KBM-7 (cell line): ENCODE results near the gene SEMA6D.

Experiments used
- DNase-seq: peaks from one replicate; pipeline ENCODE4 v3.0.0-alpha.2; 2015
- in situ Hi-C: fragments of 300-500 bp; cut with MboI; formaldehyde crosslinking; loops from 2 replicates; pipeline ENCODE4 v1.14.3; 2020; ENCODE audit warnings: low sequenced_read_pairs, low pct_unique_long_range_greater_than_20kb, mixed read lengths

SEMA6D gene

GRCh38 chr15:47768735-47769134 lies 51.4 kb downstream of the SEMA6D start:
- no peak for DNase-seq
- in situ Hi-C loops: no loop called here

GRCh38 chr15:47769166-47769565 lies 51.9 kb downstream of the SEMA6D start:
- in situ Hi-C loops: no loop called here
- DNase-seq: no peak

- in situ Hi-C loops: no loop called here
- DNase-seq: no peak
Measured at GRCh38 chr15:47773143-47773542, 55.8 kb downstream of the SEMA6D start.

GRCh38 chr15:47778263-47778770 lies 61.0 kb downstream of the SEMA6D start:
- in situ Hi-C loops: no loop called here

GRCh38 chr15:47780971-47781370 lies 63.7 kb downstream of the SEMA6D start:
- DNase-seq: no peak
- in situ Hi-C loops: no loop called here

More at GRCh38 chr15:47778263-47778770, 61.0 kb downstream of the SEMA6D start:
- no peak for DNase-seq

- no peak for DNase-seq
- in situ Hi-C loops: no loop called here
Measured at GRCh38 chr15:47781527-47781926, 64.2 kb downstream of the SEMA6D start.

- no peak for DNase-seq
- in situ Hi-C loops: no loop called here
Measured at GRCh38 chr15:47784820-47785219, 67.5 kb downstream of the SEMA6D start.

GRCh38 chr15:47786371-47786770 lies 69.1 kb downstream of the SEMA6D start:
- DNase-seq: no peak
- in situ Hi-C loops: no loop called here

- in situ Hi-C loops: no loop called here
- no peak for DNase-seq
Measured at GRCh38 chr15:47787875-47788274, 70.6 kb downstream of the SEMA6D start.

GRCh38 chr15:47788685-47789084 lies 71.4 kb downstream of the SEMA6D start:
- DNase-seq: no peak
- in situ Hi-C loops: no loop called here

GRCh38 chr15:47791161-47791560 lies 73.9 kb downstream of the SEMA6D start:
- in situ Hi-C loops: no loop called here
- no peak for DNase-seq

GRCh38 chr15:47792231-47792630 lies 74.9 kb downstream of the SEMA6D start:
- no peak for DNase-seq
- in situ Hi-C loops: no loop called here

- DNase-seq: no peak
- in situ Hi-C loops: no loop called here
Measured at GRCh38 chr15:47794252-47794914, 77.1 kb downstream of the SEMA6D start.

- in situ Hi-C loops: no loop called here
- no peak for DNase-seq
Measured at GRCh38 chr15:47795864-47796263, 78.6 kb downstream of the SEMA6D start.

GRCh38 chr15:47796339-47796738 lies 79.0 kb downstream of the SEMA6D start:
- DNase-seq: no peak
- in situ Hi-C loops: no loop called here

- in situ Hi-C loops: no loop called here
- DNase-seq: no peak
Measured at GRCh38 chr15:47796830-47797229, 79.5 kb downstream of the SEMA6D start.

GRCh38 chr15:47801522-47801921 lies 84.2 kb downstream of the SEMA6D start:
- in situ Hi-C loops: no loop called here
- DNase-seq: no peak

GRCh38 chr15:47802216-47802615 lies 84.9 kb downstream of the SEMA6D start:
- in situ Hi-C loops: no loop called here
- DNase-seq: no peak

GRCh38 chr15:47803767-47804166 lies 86.5 kb downstream of the SEMA6D start:
- in situ Hi-C loops: no loop called here

GRCh38 chr15:47804733-47805132 lies 87.4 kb downstream of the SEMA6D start:
- in situ Hi-C loops: no loop called here
- DNase-seq: no peak

More at GRCh38 chr15:47803767-47804166, 86.5 kb downstream of the SEMA6D start:
- no peak for DNase-seq

GRCh38 chr15:47806008-47806407 lies 88.7 kb downstream of the SEMA6D start:
- DNase-seq: no peak
- in situ Hi-C loops: no loop called here
